ENCODE results near the gene TMEM181.

GRCh38 chr6:158619922-158620801 is 60.3 kb downstream of the TMEM181 start:
- TF ChIP-seq CTCF (IDR thresholded peaks at IDR 0.05; ENCODE audit: poor library complexity) = no peak
- TF ChIP-seq EZH2 (IDR thresholded peaks at IDR 0.05; ENCODE audit: borderline replicate concordance) = no peak
